HG03103 (cell line): ENCODE measurements around the gene RAD51B.

Experiments used
- ATAC-seq: cut with Tn5 transposase; IDR thresholded peaks from one replicate; pipeline ENCODE4 v1.9.1; 2021; ENCODE audit warnings: low read depth; ENCODE audit not compliant: unreplicated experiment

The RAD51B gene

DNA sequence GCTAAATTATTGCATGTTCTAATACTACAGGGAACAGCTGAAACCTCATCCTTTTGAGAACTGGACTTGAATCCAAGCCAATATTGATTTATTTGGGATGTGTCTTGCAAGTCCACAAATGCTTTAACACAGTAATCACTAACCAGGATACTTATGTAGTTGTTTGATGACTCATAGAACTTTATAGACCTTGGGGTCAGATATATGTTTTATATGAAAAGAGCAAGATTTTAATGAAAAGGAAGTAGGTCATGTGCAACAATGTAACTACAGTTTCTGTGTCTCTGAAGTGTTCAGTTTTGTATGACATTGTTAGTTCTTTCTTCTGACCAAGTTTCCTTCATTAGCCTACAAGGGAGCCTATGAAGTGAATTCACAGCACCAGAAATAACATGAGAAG, 621.2 kb downstream of the RAD51B start:
- ATAC-seq, result no peak

DNA sequence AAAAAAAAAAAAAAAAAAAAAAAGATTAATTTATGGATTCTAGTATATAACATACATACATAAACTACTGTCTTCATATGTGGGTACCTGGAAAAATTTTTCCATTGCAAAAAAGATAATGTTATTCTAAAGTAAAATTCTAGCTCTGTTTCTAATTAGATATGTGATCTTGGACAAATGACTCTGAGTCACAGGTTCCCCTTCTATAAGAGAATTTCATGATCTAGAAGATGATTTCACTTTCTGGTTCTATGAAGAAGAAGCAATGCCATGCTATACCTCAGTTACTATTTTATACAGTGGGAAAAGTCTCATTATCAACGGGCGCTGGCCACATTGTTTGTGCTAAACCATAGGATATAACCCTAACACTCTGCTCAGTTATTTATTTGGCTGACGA, 622.0 kb downstream of the RAD51B start:
- ATAC-seq, result no peak

DNA sequence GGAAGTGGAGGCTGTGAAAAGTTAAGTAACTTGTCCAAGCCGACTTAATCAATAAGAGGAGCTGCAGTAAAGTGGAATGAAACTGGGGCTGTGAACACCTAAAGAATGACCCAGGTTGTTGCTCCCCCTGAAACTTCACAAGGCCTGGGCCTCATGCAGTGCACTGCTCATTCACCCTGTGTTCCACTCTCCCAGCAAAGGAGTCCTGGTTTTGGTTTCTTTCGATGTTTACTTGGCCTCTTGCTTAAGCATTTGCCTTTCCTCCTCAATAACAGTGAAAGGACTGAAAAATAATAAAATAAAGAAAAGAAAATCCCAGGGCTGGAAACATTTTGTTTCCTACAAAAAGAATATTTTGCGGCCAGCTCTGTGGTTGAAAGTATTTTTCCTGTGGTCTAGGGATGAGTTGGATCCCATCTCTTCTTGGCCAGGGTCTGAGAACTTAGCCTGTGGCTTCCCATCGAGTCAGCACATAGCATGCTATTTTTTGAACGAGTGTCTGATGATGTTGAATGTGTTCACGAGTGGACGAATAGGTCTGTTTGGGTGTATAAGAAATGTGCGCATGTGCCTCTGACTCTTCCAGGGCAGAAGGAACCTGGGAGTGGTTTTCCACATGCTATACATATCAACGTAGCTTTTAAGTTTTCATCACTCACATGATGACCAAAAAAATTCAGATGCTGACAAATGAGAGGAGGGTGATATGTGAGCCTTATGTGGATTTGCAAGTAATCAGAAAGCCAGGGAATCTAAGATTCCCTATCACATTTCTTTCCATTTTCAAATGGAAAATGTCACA, 623.5 kb downstream of the RAD51B start:
- no peak for ATAC-seq

DNA sequence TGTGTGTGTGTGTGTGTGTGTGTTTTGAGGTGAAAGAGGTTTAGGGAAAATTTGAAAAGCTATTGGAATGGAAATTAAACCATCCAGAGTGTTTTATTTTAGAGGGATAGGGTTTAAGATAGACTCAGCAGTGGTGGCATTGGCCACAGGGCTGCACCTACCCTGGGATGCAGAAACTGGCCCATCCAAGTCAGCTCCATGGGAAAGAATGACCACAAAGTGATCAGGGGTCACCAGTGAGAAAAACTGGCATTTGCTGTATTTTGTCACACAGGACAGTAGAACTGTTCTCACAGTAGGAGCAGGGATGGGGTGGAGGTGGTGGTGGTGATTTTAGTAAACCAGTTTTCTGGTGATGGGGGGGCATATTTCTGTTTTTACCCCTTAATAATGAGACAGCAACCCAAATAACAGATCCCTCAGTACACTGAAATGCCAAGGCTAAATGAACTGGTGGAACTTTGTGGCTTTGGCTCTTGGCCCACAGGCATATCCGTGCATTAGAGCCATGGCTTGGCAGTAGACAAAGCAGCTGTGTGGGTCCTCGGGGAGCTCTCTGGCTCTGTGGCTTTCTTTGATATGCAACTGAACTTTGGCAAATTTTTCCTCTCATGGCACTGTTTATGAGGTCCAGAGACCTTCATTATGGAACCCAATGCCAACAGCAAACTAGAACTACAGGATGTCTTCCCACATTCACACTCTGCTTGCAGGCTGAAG, 625.0 kb downstream of the RAD51B start:
- ATAC-seq, result no peak

DNA sequence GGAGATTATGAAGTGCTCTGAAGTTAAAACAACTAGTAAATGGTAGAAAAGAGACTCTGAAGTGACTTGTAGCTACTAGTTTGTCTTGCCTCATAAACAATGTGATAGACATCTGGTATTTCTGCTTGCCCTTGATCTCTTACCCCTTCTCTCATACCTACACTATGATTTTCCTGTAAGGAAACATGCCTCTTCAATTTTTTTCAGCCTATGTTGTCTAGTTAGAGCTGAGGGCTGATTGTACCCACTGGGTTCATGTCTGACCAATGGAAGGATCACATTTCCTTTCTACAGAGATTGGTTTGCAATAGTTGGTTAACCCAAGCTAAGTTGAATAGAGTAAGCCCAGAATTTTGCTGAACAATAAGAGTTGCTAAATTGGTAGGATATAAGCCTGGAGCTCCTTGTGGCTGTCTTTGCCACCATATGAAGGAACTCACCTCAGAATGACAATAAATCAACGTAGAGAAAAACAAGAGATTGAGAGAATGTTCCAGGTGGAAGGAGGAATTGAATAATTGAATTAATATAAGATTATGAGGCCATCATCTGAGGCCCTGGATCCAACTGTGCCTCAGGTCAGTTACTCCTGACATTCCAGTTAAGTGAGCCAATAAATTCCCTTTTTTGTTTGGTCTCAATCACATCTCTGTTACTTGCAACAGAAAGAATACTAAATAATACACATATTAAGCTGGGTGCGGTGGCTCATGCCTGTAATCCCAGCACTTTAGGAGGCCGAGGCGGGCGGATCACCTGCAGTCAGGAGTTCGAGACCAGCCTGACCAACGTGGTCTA, 626.9 kb downstream of the RAD51B start:
- ATAC-seq, result no peak

DNA sequence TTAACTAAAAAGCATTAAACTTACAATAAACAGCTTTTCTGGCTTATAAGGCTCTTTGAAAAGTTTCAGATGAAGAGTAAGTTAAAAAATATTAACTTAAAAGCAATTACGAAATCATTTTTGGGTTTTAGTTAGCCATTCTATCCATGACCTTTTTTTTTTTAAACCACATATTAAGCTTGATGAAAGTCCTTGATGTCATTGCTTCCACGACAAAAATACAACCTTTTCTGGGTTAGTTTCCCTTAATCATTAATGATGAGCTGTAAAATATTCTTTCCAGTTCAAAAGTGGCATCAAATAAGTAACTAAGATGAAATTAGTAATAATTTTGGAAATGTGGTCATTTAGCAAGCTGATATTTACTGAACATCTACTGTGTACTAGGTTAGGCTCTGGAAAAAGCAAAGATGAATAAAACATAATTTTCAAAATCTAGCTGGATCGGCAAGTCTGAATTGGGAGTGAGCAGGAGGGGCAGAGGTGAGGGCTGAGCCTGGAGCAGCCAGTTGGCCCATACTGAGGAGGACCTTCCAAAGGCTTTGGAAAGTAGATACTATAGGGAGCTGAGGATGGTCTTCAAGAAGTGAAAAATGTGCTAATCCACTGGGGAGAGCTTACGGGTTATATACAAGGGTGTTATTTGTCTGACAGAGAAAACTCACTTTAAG, 628.1 kb downstream of the RAD51B start:
- no peak for ATAC-seq

DNA sequence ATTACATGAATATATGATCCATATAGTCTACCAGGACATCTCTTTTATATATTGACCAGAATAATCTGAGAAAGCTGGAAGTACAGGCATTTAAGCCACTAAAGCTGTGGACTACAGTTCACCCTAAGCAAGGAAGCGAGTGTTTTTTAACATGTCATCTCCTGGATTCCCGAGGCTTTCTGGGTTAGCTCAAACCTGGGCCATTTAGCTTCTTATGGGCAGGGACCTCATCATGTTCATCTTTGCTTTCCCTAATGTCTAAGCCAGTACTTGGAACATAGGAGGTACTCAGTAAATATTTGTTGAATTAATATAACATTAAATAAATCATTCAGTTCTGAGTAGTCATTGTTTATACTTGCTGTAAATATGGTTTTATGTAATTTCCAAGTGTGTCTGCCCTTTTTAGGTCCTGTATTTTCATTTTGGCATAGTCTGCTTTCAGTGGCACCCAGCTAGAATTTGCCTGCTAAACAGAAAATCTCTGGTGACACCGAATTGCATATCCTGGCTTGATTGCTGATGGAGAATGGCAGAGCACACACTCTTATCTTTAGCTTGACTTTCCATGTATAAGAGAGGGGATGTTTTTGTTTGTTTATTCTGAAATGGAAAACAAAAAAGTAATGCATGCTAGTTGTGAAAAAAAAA, 628.8 kb downstream of the RAD51B start:
- ATAC-seq, result no peak

DNA sequence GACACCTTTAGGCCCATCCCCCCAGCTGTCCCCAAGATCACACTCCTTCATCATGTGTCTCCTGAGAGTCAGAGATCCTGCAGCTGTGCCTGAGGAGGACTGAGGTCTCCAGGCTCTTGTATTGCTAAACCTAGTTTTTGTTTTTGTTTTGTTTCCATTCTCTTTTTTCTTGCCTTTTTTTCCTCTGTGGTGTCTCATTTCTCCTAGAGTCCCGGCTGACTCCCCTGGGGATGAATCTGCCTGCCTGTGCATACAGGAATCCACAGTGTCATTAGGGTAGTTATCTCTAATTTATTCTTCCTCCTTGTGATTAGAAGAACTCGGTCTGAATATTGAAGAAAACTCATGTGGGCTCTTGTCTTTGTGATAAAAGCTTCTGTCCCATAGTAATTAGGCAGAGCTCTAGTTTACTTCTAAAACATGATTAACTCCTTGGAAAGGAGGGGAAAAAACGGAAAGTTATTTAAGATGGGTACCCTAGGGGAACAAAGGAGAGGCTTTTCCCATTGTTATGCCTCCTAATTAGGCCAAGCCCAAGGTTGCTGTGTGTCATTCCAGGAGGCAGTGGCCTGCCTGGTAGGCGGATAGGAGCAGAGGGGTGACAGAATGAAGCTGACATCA, 630.1 kb downstream of the RAD51B start:
- no peak for ATAC-seq

DNA sequence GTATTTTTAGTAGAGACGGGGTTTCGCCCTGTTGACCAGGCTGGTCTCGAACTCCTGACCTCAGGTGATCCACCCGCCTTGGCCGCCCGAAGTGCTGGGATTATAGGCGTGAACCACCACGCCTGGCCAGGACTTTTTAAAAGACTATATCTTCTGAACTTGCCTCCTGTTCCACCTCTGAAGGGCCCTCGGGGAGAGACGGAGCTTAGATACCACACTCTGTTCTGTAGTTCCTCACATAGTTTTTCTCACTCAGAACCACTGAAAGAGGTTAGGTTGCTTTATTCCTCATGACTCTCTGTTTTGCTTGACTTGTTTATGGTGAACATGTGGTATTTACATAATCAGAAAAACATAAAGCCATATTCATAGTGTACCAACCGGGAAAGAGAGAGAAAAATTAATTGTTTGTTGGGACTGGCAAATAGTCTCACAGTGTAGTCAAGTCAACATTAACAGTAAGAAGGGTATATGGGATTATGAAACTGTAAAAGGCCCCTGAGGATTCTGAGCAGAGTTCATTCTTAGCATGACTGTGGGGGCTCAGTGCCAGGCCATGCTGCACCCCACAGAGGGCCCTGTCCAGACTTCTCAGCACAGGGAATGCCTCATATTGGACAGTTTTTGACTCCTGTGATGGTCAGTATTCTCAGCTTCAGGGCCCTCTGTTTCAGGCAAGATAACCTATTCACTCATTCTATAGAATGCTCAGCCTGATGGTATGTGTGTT, 631.0 kb downstream of the RAD51B start:
- no peak for ATAC-seq

DNA sequence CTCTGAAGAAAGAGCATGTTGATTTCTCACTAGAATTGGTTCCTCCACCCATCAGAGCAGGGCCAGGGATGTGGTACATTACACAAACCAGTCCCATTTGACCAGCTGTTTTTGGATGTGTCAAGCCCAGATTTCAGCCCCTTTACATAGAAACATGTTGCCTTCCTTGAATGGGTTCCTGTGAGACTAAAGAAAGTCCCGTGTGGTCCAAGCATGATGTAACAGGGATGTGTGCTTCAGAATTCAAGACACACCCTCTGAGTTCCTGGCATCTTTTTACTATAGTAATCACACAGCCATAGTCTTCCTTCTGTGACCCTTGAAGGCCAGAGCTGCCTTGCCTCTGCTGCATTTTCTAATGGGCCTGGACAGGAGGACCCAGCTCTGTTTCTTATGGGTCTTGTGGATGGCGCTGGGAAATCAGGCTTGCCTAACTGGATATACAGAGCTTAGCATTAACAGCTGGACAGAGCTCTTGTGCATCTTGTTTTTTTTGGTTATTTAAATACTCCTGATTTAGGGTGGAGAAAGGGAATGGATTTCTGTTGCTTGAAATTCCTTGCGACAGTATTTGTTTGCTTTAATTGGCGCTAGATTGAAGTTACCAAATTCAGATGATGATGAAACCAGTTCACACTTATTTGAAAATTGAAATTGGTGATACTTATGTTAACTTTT, 632.3 kb downstream of the RAD51B start:
- no peak for ATAC-seq

DNA sequence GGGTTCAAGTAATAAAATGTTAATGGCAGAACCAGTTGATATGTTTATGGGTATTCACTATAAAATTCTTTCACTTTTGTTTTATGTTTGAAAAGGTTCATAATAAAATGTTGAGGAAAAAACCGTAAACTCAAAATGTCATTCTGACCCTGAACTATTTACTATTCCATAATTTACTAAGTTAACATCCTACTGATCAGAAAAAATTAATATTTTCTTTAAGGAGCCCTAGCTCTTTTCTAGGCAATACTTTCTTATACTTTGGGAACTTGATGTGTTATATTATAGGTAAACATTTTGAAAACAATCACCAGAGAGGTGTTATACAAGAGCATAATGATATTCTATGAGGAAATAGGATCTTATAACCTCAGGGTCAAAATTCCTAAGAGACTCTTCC, 638.7 kb downstream of the RAD51B start:
- ATAC-seq, result no peak

DNA sequence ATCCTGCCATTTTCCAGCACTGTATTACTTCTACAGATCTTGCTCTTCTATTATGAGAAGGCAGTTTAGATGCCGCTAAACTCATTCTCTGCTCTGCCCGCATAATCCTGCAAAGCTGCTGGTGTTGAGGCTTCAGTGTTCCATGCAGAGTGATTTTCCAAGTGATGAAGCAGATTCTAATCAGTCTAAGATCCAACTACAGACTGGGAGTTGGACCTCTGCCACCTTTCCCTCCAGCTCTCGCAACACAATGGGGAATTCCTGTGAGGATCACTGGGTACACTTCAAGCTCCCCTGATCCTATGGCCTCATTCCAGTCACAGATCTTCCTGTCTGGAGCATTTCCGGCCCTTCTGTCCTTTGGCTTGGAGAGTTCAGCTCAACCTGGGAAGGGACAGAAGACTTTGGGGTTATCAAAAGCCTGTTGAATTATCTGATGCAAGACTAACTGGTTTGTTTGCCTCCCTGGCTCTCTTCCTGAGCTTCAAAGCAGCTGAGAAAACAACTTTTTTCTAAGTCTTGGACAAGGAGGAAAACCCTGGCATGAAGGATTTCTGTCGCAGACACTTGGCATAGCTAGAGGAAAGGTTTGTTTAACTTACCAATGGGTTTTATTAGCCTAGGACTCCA, 639.4 kb downstream of the RAD51B start:
- no peak for ATAC-seq

DNA sequence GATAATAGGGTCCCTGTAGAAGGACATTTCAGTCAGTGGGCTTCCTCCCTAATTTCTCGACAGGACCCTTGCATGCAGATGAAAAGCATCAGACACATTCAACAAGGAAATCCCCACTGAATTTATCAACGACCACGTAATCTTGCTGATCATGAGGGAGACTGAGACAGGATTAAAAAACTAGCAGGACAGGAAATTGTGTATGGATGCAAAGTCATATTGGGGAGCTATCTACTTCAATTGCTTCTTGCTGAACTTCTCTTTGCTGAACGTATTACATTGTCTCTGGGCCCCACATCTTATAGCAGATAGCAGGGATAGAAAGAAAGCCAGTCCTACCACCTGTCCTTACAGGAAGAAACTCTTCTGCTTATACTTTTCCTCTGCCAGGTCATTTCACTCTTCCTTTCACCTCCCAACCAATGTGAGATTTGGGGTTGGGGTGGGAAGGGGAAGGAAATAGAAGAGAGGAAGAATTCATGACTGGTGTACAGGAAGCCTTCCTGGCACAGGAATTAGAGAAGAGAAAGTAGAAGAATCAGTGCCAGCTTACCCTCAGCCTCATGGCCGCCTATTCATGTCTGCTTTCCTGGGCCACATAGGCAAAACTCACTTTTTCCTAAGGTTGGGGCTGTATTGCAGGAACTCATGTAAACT, 640.0 kb downstream of the RAD51B start:
- no peak for ATAC-seq

DNA sequence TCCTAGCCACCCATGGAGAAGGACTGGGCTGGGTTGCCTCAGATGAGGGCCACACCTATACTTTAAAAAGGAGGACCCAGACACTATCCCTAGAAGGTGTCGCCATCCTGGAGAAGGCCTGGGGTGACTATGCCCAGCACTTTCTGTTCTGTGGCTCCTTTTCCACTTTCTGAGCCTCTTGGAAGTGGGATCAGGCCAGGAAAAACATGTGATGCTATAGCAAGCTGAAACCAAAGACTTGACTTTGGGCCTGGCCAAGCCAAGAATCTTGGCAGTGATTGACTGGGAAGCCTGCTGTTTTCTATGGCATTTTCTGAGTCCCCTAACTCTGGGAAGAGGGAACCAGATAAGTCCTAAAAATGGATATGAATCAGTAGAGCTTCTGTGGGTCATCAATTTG, 641.0 kb downstream of the RAD51B start:
- no peak for ATAC-seq

DNA sequence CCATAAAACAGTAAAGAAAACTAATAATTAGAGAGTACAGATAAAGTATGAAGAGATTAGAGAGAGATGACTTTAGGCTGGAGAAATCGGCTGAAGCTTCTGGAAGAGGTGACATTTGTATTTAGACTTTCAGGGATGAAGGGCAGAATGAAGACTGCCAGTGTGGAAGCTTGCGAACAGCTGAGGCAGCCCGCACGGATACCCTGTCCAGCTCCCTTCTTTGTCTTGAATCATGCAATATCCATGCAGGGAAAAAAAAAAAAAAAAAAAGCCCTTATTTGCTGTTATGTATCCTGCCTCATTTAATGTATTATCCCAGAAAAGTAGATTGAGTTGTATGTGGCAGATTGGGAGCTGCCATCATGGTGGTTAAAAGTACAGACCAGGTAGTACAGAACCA, 641.5 kb downstream of the RAD51B start:
- no peak for ATAC-seq

DNA sequence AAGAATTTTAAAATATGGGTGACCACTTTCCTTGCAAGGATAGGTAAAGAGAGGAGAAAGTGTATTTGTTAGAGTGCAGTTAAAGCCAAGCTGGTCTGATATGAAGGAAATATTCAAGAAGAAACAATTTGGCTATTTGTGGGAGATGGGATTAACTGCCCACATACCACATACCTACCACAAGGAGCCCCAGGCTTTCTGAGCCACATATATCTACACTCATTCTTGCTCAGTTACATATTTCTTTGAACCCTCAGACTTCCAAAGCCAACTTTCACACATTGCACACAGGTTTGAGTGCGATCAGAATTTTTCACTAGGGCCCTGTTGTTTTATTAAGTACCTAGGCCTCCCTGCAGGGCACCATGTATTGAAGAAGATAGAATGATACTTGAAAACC, 643.1 kb downstream of the RAD51B start:
- no peak for ATAC-seq

DNA sequence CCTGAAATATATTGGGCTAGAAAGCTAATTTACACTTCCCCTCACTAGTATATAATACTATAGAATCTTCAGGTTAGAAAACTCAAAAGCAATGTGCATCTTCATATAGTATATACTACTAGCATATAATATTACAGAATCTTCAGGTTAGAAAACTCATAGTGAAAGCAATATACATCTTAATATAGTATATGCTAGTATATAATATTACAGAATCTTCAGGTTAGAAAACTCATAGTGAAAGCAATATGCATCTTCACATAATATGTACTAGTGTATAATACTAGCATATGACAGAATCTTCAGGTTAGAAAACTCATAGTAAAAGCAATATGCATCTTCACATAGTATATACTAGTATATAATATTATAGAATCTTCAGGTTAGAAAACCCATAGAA, 643.7 kb downstream of the RAD51B start:
- ATAC-seq, result no peak
